Liver (tissue), 9 donors: ENCODE measurements around the gene OSBP2. TPM values are rescaled to one million over a fixed set of nuclear protein-coding genes. Genes with fewer than 3 reads are reported as not detected.

Experiments used
- DNase-seq: peaks from one replicate; pipeline ENCODE4 v3.0.0-alpha.2; 2017; ENCODE audit warnings: low spot score
- H3K27ac ChIP-seq, 2 donors: one replicate each; pipeline ENCODE4 v1.7.0; 2013; ENCODE audit warnings: inconsistent platforms in 2 of 2, low read length in 2 of 2, control low read depth in 1 of 2, low read depth in 1 of 2, mild to moderate bottlenecking in 1 of 2
- H3K27me3 ChIP-seq, 4 donors: one replicate each; pipeline versions ENCODE4 v1.6.1 to v1.7.0; 2013; ENCODE audit warnings: low read length in 3 of 4, inconsistent platforms in 1 of 4, mild to moderate bottlenecking in 1 of 4, moderate library complexity in 1 of 4; ENCODE audit not compliant: control insufficient read depth in 4 of 4, insufficient read depth in 4 of 4
- H3K36me3 ChIP-seq, 4 donors: one replicate each; pipeline versions ENCODE4 v1.6.1 to v1.7.0; 2013; ENCODE audit warnings: low read length in 3 of 4, mild to moderate bottlenecking in 3 of 4, low read depth in 1 of 4, moderate library complexity in 1 of 4; ENCODE audit not compliant: control insufficient read depth in 4 of 4, insufficient read depth in 3 of 4
- H3K4me1 ChIP-seq, 4 donors: one replicate each; pipeline versions ENCODE4 v1.6.1 to v1.7.0; 2013; ENCODE audit warnings: low read length in 3 of 4, mild to moderate bottlenecking in 3 of 4, moderate library complexity in 1 of 4; ENCODE audit not compliant: control insufficient read depth in 4 of 4, insufficient read depth in 4 of 4
- H3K4me3 ChIP-seq, 3 donors: one replicate each; pipeline versions ENCODE4 v1.6.1 to v1.7.0; 2013; ENCODE audit warnings: low read length in 3 of 3, control low read depth in 1 of 3, low read depth in 1 of 3, mild to moderate bottlenecking in 1 of 3
- H3K9ac ChIP-seq, 2 donors: one replicate each; pipeline ENCODE4 v1.7.0; 2013; ENCODE audit warnings: low read length in 2 of 2, mild to moderate bottlenecking in 2 of 2, moderate library complexity in 2 of 2, control low read depth in 1 of 2, low read depth in 1 of 2
- H3K9me3 ChIP-seq, 4 donors: one replicate each; pipeline versions ENCODE4 v1.6.1 to v1.7.0; 2013; ENCODE audit warnings: low read length in 3 of 4; ENCODE audit not compliant: control insufficient read depth in 4 of 4
- ATF3 ChIP-seq: IDR thresholded peaks from 2 replicates; pipeline ENCODE4 v1.6.1; 2016; ENCODE audit warnings: antibody characterized with exemption
- EGR1 ChIP-seq, 2 donors: IDR thresholded peaks; 2 replicates each; pipeline ENCODE4 v1.6.1; 2016 to 2018; ENCODE audit warnings: antibody characterized with exemption in 2 of 2, low read depth in 2 of 2
- FOXA1 ChIP-seq: IDR thresholded peaks from 2 replicates; pipeline ENCODE4 v1.6.1; 2016; ENCODE audit warnings: antibody characterized with exemption
- FOXA2 ChIP-seq: IDR thresholded peaks from 2 replicates; pipeline ENCODE4 v1.6.1; 2016; ENCODE audit warnings: antibody characterized with exemption
- GABPA ChIP-seq, 2 donors: IDR thresholded peaks in 1 of 2; conservative IDR thresholded peaks in 1 of 2; 2 replicates each; pipeline ENCODE4 v1.6.1; 2016; ENCODE audit warnings: antibody characterized with exemption in 2 of 2, mild to moderate bottlenecking in 1 of 2, moderate library complexity in 1 of 2
- HNF4A ChIP-seq, 2 donors: conservative IDR thresholded peaks; 2 replicates each; pipeline ENCODE4 v1.6.1; 2016; ENCODE audit warnings: antibody characterized with exemption in 2 of 2, mild to moderate bottlenecking in 2 of 2
- HNF4G ChIP-seq: IDR thresholded peaks from 2 replicates; pipeline ENCODE4 v1.6.1; 2016; ENCODE audit warnings: antibody characterized with exemption
- JUND ChIP-seq, 2 donors: IDR thresholded peaks; 2 replicates each; pipeline ENCODE4 v1.6.1; 2016; ENCODE audit warnings: antibody characterized with exemption in 2 of 2
- MAX ChIP-seq: IDR thresholded peaks from 2 replicates; pipeline ENCODE4 v1.6.1; 2016; ENCODE audit warnings: antibody characterized with exemption
- RAD21 ChIP-seq, 2 donors: IDR thresholded peaks; 2 replicates each; pipeline ENCODE4 v1.6.1; 2016; ENCODE audit warnings: antibody characterized with exemption in 2 of 2, mild to moderate bottlenecking in 2 of 2
- REST ChIP-seq: IDR thresholded peaks from 2 replicates; pipeline ENCODE4 v1.6.1; 2016; ENCODE audit warnings: antibody characterized with exemption, mild to moderate bottlenecking
- RXRA ChIP-seq, 2 donors: IDR thresholded peaks; 2 replicates each; pipeline ENCODE4 v1.6.1; 2017 to 2018; ENCODE audit warnings: antibody characterized with exemption in 2 of 2, mild to moderate bottlenecking in 1 of 2
- SP1 ChIP-seq: IDR thresholded peaks from 2 replicates; pipeline ENCODE4 v1.6.1; 2018; ENCODE audit warnings: antibody characterized with exemption, mild to moderate bottlenecking
- YY1 ChIP-seq: IDR thresholded peaks from 2 replicates; pipeline ENCODE4 v1.6.1; 2016; ENCODE audit warnings: antibody characterized with exemption, mild to moderate bottlenecking
- ZBTB33 ChIP-seq: IDR thresholded peaks from 2 replicates; pipeline ENCODE4 v1.6.1; 2016; ENCODE audit warnings: antibody characterized with exemption
- WGBS: extraction: QIAGEN DNeasy Blood & Tissue Kit; methylation state at CpG from one replicate; pipeline ENCODE4 v1.1.7; 2013; 5-methylcytosine and 5-hydroxymethylcytosine counted together
- polyA plus RNA-seq, 2 donors: library from polyadenylated mRNA; stranded (reverse) in 1 of 2; unstranded in 1 of 2; fragments of 200-250 nt in 1 of 2; fragments of >200 nt in 1 of 2; fragmentation: Nextera tagmentation in 1 of 2; extraction: Ambion mirVana in 1 of 2; gene quantifications; one replicate each; pipeline versions ENCODE4 v1.2.1 to v1.2.3, GENCODE V29; 2013 to 2015
- total RNA-seq, 2 donors: library from RNA; depleted of rRNA; stranded (reverse); fragments of >200 nt; gene quantifications; one replicate each; pipeline ENCODE4 v1.2.3, GENCODE V29; 2014
- TF ChIP-seq, protein P1 (sequence below): fragments of 150-350 bp; IDR thresholded peaks from 2 replicates; pipeline ENCODE4 v1.5.1; 2017; ENCODE audit warnings: improper control_type of control experiment, low read depth, low read length; ENCODE audit not compliant: missing input control
- donor health status: healthy.
- donor health status: healthy.
- donor health status: healthy.
- donor health status: healthy.
- donor health status: healthy.

The OSBP2 gene
- total and polyA plus RNA-seq, 4 donors, result 0.43 to 192 (median 0.86) TPM

DNA sequence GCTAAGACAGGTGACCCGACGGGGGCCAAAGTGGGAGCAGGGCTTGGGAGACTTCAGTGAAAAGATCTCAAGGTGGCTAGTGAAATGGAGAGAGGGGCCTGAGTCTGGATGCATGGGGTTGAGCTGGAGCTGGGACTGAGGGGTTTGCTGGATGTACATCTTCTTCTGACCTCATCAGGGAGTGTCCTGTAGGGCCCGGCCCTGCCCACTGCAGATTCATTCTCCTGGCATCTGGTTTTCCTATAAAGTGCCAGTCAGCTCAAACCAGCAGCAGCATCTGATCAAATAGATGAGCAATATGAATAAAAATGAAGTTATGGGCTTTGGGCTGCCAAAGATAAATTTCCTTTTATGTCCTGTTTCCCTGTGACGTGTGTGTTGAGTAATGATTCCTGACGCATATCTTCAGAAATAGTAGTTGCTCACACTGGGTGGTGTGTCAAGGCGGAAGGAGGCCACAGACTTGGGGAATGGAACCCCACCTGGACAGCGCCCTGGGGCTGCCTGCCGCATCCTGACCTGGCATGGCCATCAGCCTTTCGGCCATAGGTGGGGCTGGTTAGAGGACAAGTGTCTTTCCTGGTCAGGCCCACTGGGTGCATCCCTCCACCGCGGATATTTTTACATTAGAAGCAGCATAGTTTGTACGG is 135.4 kb downstream of the OSBP2 start:
- no peak for DNase-seq
- Histone ChIP-seq H3K9ac (no peak overlapping the region), H3K36me3 (no peaks in the 10 kb centered on the region), H3K9me3 (no peaks in the 10 kb centered on the region), H3K27ac (no peak overlapping the region), H3K4me1 (no peaks in the 10 kb centered on the region), H3K4me3 (no peak overlapping the region), H3K27me3 (no peaks in the 10 kb centered on the region)
- 88% methylated on average over 12 of the region's 12 CpGs for WGBS
- TF ChIP-seq RXRA (IDR thresholded peaks at IDR 0.05) (no peak), SP1 (no peak), JUND (IDR thresholded peaks at IDR 0.05) (no peak), ATF3 (no peak)

GRCh38 chr22:30830907-30831306 is 136.2 kb downstream of the OSBP2 start:
- TF ChIP-seq FOXA2 (no peak), JUND (IDR thresholded peaks at IDR 0.05) (no peak), HNF4G (no peak), EGR1 (IDR thresholded peaks at IDR 0.05; ENCODE audit: low read depth in 2 of 2) (no peak), ZBTB33 (no peak), HNF4A (conservative IDR thresholded peaks at IDR 0.05) (no peak), RAD21 (IDR thresholded peaks at IDR 0.05) (no peak), YY1 (no peak), RXRA (IDR thresholded peaks at IDR 0.05) (no peak), MAX (no peak), SP1 (no peak), REST (no peak), FOXA1 (no peak), GABPA (IDR thresholded peaks at IDR 0.05 in 1 of 2, conservative IDR thresholded peaks at IDR 0.05 in 1 of 2) (no peak)
- TF ChIP-seq, protein P1, sequence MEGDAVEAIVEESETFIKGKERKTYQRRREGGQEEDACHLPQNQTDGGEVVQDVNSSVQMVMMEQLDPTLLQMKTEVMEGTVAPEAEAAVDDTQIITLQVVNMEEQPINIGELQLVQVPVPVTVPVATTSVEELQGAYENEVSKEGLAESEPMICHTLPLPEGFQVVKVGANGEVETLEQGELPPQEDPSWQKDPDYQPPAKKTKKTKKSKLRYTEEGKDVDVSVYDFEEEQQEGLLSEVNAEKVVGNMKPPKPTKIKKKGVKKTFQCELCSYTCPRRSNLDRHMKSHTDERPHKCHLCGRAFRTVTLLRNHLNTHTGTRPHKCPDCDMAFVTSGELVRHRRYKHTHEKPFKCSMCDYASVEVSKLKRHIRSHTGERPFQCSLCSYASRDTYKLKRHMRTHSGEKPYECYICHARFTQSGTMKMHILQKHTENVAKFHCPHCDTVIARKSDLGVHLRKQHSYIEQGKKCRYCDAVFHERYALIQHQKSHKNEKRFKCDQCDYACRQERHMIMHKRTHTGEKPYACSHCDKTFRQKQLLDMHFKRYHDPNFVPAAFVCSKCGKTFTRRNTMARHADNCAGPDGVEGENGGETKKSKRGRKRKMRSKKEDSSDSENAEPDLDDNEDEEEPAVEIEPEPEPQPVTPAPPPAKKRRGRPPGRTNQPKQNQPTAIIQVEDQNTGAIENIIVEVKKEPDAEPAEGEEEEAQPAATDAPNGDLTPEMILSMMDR, result no peak
- H3K4me3 ChIP-seq, result no peak overlapping the region
- WGBS, result 67% methylated on average over 7 of the region's 7 CpGs

More at GRCh38 chr22:30830907-30831306, 136.2 kb downstream of the OSBP2 start:
- H3K9me3 ChIP-seq, result no peaks in the 10 kb centered on the region
- no peak overlapping the region for H3K9ac ChIP-seq
- no peaks in the 10 kb centered on the region for H3K4me1 ChIP-seq
- no peak for DNase-seq
- no peak overlapping the region for H3K27ac ChIP-seq
- H3K36me3 ChIP-seq, result no peaks in the 10 kb centered on the region
- no peaks in the 10 kb centered on the region for H3K27me3 ChIP-seq
